K562 treated with DMSO at 1 percent for 48 hours (cell line): ENCODE measurements around the gene USP16. TPM values are rescaled to one million over a fixed set of nuclear protein-coding genes. Genes with fewer than 3 reads are reported as not detected.

Experiments used
- total RNA-seq: library from RNA; unstranded; fragments of 300-600 nt; gene quantifications from 2 replicates; pipeline ENCODE4 v1.2.3, GENCODE V29; 2022; ENCODE audit warnings: low replicate concordance; ENCODE audit errors: extremely low read depth

USP16 gene
- total RNA-seq, result not detected in 2 replicates

DNA sequence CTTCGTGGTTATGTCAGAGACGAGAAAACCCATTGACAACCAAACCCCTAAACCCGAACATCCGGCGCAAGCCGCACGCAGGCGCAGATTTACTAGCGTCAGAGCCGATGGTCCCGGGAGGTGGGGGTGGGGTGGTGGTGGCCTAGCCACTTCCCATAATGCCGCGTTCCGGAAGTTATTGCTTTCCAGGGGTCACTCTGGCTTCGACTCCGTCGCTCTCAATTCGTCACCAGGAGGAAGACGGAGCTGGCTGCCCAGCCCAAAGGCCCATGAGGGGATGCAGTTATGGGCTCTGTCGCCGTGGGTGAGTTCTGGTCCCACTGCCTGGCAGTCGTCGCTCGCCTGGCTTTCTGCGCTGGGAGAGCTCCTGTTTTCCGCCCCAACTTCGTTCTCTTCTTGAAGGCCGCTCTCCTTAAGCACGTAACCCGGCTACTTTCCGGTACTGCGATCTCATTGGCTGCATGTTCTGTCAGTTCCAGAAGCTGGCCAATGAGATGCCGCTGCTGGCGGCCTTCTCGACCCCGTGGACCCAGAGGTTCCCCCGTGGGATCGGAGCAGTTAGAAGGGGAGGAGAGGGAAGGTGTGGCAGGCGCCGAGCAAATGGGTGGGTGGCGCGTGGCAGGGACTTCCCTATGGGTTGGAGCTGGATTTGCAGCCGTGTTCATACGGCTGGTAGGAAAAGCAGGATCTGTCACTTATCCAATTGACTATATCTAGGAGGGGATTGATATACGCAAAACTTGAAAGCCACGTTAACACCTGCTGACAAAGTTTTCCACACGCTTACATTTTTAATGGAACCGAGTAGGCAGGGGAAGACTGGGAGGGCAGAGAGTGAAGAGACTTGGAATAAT is at the start of gene USP16:
TSS of gene USP16 (plus strand) at position 195 of the 854 bp plus-strand sequence. CDS start 3,246 bp downstream, outside the sequence.

DNA sequence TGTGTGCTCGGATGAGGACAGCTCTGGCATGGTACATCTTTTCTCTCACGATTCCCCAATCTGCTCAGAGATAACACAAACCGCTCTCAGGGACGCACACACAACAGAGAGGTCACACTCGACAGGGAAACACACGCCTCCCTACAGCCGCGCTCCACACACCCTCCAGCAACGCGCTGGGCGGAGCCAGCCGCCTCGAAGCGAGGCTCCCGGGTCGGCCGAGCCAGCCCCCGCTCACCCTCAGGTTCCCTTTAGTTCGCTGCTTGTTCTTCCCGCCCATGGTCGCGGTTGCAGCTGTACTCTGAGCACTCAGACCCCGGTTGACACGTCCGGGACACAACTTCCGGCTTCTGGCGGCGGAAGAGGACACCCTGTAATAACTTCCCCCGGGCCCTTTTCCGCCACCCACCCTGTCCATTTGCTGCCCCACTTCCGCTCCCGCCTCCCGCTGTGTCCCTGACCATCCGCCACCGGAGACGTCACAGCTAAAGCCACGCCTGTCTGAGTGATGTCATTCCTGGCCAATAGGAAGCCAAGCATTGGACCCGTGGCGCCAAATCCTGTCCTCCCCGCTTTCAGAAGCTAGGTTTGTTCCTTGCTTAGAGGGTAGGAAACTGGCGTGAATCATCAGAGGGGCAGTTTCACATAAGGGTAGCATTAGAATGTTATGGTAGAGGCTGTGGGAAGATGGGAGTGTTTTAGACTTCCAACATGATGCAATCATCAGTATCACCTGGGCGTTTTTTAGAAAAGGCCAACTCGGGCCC is 31.8 kb upstream of the USP16 start, which contains the start of gene LTN1:
TSS of gene LTN1 (minus strand) at position 352 of the 767 bp plus-strand sequence. CDS start at position 280, 72 bp downstream.

GRCh38 chr21:29073222-29074006 is 48.9 kb downstream of the USP16 start, which contains the start of gene CCT8:
TSS of gene CCT8 (minus strand) at chr21:29073648. CDS start at chr21:29073590, 58 bp downstream.

Other genes with a start within 250 kb of the USP16 start
- not detected in 2 replicates for gene LTN1, start 31.8 kb upstream of the USP16 start, total RNA-seq
- not detected in 2 replicates for gene RWDD2B, start 5.3 kb upstream of the USP16 start, total RNA-seq
- gene CCT8, start 49.0 kb downstream of the USP16 start, total RNA-seq, result 219 TPM in 1 of 2 replicates, not detected in the other
- not detected in 2 replicates for gene MAP3K7CL, start 106.0 kb downstream of the USP16 start, total RNA-seq